Stimulated activated CD8-positive, alpha-beta memory T cell treated with anti-CD3 and anti-CD28 coated beads, Interleukin-15, amount 100 ng/mL, for 48 hours (primary cell): ENCODE measurements around the gene CISH.
A peak's percentile ranks its signal among the peaks of the same experiment; 100 is the strongest.

Source experiments
- DNase-seq, 2 donors: peaks; one replicate each; pipeline ENCODE4 v3.0.0-alpha.2; 2020; ENCODE audit warnings: low read depth in 2 of 2

Gene CISH

GRCh38 chr3:50599115-50599715 is 12.4 kb downstream of the CISH start:
- DNase-seq, result no peak

GRCh38 chr3:50594253-50594785 is 17.3 kb downstream of the CISH start:
- DNase-seq, result no peak

- no peak for DNase-seq
These were observed 19.0 kb downstream of the CISH start for GRCh38 chr3:50592568-50592967.

- no peak for DNase-seq
These were observed 20.3 kb downstream of the CISH start for GRCh38 chr3:50591196-50591741.

GRCh38 chr3:50588759-50589433 is 22.7 kb downstream of the CISH start:
- DNase-seq, result no peak

GRCh38 chr3:50587806-50588758 is 23.5 kb downstream of the CISH start:
- DNase-seq, result peak; percentile 86 to 92

GRCh38 chr3:50587373-50587772 is 24.2 kb downstream of the CISH start:
- DNase-seq, result no peak

GRCh38 chr3:50586763-50587070 is 24.9 kb downstream of the CISH start:
- DNase-seq, result no peak

GRCh38 chr3:50585919-50586762 is 25.4 kb downstream of the CISH start:
- DNase-seq, result peak in 1 of 2 donors; percentile 66

- DNase-seq, result no peak
These were observed 27.2 kb downstream of the CISH start for GRCh38 chr3:50584391-50584790.

GRCh38 chr3:50583897-50584296 is 27.7 kb downstream of the CISH start:
- no peak for DNase-seq

- DNase-seq, result no peak
These were observed 29.5 kb downstream of the CISH start for GRCh38 chr3:50582083-50582482.

GRCh38 chr3:50581459-50581842 is 30.1 kb downstream of the CISH start:
- DNase-seq, result no peak

GRCh38 chr3:50580683-50581458 is 30.7 kb downstream of the CISH start:
- no peak for DNase-seq

- DNase-seq, result no peak
These were observed 34.2 kb downstream of the CISH start for GRCh38 chr3:50577348-50577747.

GRCh38 chr3:50575372-50575771 is 36.2 kb downstream of the CISH start:
- DNase-seq, result no peak

GRCh38 chr3:50574444-50574831 is 37.1 kb downstream of the CISH start:
- DNase-seq, result peak; percentile 42 to 60

- DNase-seq, result peak; percentile 81 to 85
These were observed 37.8 kb downstream of the CISH start for GRCh38 chr3:50573566-50574443.

GRCh38 chr3:50572801-50573371 is 38.7 kb downstream of the CISH start:
- DNase-seq, result peak; percentile 67 to 69
